GM12864 (cell line): ENCODE measurements around the gene TSPAN2.

Source experiments
- DNase-seq: peaks from one replicate; pipeline ENCODE4 v3.0.0-alpha.2; 2011; ENCODE audit warnings: low read depth
- H3K4me3 ChIP-seq: 2 replicates; pipeline ENCODE4 v1.5.1; 2011; ENCODE audit warnings: mild to moderate bottlenecking, low read depth, low read length, control low read depth
- TF ChIP-seq, protein P1 (sequence below): IDR thresholded peaks from 2 replicates; pipeline ENCODE4 v1.5.1; 2011; ENCODE audit warnings: low read depth, mild to moderate bottlenecking, moderate library complexity, low read length, control low read depth, inconsistent platforms; ENCODE audit errors: missing control alignments

Gene TSPAN2

DNA sequence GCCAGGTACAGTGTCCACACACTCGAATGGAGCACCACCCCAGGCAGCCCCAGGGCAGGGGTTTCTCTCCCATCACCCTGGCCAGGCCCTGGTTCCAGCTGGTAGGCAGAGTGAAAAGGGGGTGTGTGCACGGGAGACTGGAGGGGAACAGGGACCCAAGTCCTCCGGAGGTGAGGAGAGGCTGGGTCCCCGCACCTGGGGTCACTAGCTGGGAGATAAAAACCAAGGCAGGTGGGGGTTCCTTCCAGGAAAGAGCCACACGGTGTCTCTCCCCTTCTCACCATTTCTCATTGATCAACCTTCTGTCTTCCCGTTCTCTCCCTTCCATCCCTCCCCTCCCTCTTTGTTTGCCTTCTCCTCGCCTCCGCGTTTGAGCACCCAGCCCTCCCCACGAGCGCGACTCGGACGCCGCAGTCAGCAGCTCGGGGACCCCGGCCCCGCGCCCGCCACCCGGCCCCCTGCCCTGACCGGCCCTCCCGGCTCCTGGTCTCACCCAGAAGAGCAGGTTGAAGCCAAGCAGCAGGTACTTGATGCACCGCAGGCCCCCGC lies 358 bp downstream of the TSPAN2 start:
- TF ChIP-seq, protein P1, sequence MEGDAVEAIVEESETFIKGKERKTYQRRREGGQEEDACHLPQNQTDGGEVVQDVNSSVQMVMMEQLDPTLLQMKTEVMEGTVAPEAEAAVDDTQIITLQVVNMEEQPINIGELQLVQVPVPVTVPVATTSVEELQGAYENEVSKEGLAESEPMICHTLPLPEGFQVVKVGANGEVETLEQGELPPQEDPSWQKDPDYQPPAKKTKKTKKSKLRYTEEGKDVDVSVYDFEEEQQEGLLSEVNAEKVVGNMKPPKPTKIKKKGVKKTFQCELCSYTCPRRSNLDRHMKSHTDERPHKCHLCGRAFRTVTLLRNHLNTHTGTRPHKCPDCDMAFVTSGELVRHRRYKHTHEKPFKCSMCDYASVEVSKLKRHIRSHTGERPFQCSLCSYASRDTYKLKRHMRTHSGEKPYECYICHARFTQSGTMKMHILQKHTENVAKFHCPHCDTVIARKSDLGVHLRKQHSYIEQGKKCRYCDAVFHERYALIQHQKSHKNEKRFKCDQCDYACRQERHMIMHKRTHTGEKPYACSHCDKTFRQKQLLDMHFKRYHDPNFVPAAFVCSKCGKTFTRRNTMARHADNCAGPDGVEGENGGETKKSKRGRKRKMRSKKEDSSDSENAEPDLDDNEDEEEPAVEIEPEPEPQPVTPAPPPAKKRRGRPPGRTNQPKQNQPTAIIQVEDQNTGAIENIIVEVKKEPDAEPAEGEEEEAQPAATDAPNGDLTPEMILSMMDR: no peak
- no peak overlapping the region for H3K4me3 ChIP-seq
- no peak for DNase-seq

DNA sequence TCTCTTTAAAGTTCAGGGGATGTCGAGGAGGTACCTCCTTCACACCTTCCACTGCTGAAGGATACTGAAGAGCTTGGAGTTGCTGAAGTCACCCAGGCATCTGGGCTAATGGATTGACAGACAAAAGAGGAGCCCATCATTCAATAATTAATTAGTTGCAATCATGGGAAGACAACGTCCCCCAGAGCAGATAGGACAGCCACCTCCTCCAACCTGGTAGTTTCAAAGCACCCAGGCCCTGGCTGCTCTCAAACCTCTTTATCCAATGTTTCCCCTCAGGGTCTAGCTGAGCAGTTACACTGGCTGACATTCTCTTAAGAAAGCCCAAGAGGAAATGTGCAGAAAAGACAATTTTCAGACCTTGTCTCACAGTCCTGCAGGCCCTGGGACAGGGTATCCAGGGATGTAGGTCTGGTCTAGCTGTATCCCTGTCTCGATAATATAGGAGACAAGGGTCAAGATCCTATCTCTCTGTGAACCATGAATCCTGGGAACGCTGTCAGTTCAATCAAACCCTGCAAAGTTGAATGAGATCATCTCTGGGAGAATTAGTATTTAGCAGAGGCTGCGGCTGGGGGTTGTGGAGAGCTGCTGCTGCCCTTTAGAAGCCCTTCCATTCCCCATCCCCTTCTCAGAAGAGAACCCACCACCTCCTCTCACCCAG lies 1.1 kb downstream of the TSPAN2 start:
- H3K4me3 ChIP-seq: no peak overlapping the region
- no peak for DNase-seq
- TF ChIP-seq, protein P1: no peak

DNA sequence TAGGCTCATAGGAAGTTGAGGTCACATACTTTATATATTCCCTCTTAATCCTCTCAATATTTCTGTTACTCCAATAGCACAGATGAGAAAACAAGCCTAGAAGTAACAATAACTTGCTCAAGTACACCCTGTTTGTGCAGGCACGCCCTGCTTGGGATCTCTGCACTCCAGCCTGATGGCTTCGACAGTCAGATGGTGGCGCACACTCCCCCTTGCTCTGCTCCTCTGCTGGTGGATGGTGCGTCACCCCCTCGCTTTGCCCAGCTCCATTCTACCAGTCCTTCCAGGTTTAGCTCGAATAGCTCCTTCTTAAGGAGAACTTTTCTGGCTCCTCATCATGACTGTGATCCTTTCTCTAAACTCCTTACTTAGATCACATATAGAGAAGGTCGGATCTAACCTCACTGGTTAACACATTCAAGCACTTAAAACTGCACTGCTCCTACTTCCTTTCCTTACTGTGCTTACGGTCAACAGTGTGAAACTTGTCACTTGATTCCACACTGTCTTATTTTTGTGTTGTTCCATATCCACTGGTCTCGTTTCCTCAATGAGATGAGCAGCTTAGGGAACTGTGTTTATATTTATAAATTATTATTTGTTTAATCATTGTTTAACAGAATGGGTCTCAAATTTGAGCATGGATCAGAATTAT lies 3.0 kb downstream of the TSPAN2 start:
- no peak for DNase-seq
- TF ChIP-seq, protein P1: no peak
- H3K4me3 ChIP-seq: no peak overlapping the region

DNA sequence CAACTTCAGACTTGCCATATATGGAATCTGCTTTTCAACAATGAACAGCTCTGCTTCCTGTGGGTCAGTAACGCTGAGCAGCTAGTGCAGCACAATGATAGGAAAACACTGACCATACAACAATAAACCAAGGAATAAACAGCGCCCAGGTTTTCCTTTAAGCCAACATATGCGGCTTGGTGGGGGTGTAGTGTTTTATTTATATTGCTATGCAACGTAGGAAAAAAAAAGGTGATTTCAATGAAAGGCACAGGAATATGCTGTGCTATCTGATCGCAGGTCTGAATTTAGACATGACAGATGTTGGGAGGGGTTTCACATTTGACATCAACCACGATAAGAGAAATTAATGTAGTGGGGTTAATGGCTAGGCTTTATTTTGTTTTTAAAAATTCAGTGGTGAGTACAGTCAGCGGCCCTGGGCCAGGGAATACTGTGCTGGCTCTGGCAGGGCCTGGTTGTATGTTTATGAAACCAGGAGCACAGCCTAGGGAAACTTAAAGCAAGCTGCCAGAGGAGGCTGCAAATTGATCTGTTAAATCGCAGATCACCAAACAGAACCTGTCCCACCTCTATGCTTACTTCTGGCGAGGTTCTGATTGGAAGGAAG lies 4.3 kb downstream of the TSPAN2 start:
- TF ChIP-seq, protein P1: no peak
- H3K4me3 ChIP-seq: no peak overlapping the region
- DNase-seq: no peak

DNA sequence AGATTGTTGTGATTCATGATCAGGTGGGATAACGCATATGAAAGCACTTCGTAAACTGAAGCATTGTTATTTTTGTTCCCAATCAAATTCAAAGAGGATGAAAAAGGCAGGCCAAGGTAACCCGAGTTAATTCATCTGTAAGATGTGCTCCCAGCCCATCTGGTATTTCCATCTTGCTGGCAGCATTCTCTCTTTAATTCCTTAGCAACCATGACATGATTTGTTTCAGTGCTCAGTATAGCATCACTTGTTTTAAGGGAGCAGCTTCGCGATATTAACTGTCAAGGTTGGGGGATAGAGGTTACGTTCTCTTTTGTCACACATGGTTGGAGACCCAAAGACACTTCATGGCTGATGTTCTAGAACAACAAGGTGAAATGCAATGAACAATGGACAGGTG lies 6.4 kb downstream of the TSPAN2 start:
- TF ChIP-seq, protein P1: no peak
- no peak overlapping the region for H3K4me3 ChIP-seq
- no peak for DNase-seq

DNA sequence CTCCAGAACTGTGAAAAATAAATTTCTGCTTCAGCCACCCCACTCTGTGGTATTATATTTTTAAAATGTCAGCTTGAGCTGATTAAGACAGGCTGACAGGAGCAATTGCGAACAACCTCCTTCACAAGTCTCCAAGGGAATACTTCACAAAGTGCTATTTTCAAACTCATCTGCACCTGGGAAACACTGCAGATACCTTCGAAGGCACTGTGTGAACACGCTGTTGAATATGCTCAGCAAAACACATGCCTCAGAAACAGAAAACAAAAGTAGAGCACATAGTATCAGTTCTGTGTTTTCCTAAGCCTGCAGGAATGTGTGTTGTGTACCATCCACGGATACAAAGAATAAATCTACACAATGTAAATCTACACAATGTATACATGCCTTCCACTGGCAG lies 10.6 kb downstream of the TSPAN2 start:
- H3K4me3 ChIP-seq: no peak overlapping the region
- TF ChIP-seq, protein P1: no peak
- no peak for DNase-seq
